IPS-18a (cell line): ENCODE measurements around the gene CHPF2.

Experiments
- H3K27ac ChIP-seq: one replicate; pipeline ENCODE4 v1.5.1; 2013; ENCODE audit warnings: low read length
- H3K27me3 ChIP-seq: one replicate; pipeline ENCODE4 v1.6.1; 2013; ENCODE audit warnings: mild to moderate bottlenecking, low read length; ENCODE audit not compliant: control insufficient read depth, insufficient read depth
- H3K36me3 ChIP-seq: one replicate; pipeline ENCODE4 v1.6.1; 2013; ENCODE audit warnings: low read depth, low read length; ENCODE audit not compliant: control insufficient read depth
- H3K4me1 ChIP-seq: one replicate; pipeline ENCODE4 v1.6.1; 2013; ENCODE audit warnings: low read depth, low read length; ENCODE audit not compliant: control insufficient read depth
- H3K4me3 ChIP-seq: one replicate; pipeline ENCODE4 v1.5.1; 2013; ENCODE audit warnings: low read length
- H3K9ac ChIP-seq: one replicate; pipeline ENCODE4 v1.6.1; 2013; ENCODE audit warnings: mild to moderate bottlenecking, low read length, moderate library complexity
- H3K9me3 ChIP-seq: one replicate; pipeline ENCODE4 v1.6.1; 2013; ENCODE audit warnings: low read depth, low read length; ENCODE audit not compliant: control insufficient read depth

CHPF2 gene

DNA sequence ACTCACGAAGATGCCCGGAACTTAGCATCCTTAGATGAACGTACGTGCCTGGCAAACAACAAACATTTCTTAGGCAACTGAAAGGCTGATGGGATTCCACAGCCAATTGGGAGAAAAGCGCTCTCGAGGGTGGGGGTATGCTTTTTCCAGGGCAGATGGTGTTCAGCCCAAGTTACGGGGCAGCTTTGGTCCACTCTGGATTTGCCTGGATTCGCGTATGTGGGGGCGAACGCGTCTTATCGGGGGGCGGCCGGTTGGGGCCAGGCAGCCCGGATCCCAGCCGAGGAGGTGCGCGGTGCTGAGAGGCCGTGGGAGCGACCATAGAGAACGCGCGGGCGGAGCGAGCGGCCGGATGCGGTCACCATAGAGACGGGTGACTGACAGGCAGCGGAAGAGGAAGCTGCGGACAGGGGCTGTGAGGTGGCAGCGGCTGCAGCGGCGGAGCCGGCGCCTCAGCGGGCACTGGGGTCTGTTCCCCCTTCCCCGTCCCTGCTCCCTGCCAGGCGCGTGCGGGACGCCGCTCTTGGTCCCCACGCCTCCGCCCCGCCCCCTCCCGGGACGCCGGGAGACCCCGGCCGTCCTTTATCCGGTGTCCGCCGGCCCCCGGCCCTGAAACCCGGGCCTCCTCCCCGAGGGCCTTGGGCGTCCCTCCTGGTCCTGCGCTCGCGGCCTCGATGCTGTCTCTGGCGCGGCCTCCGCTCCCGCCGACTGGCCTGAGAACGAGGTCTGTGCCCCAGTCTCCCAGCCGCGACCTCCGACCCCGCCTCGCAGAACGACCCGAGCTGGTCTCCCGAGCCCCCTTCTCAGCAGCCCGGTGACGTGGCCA, at the start of gene CHPF2:
Gene CHPF2 (plus strand): TSS at position 393 of the 826 bp plus-strand sequence. CDS start 1,529 bp downstream, outside the sequence.
- Histone ChIP-seq H3K36me3 (peaks cover 8% of the 10 kb centered on the region), H3K4me1 (peaks cover 14% of the 10 kb centered on the region), H3K9ac (peak within 1 kb of the TSS; percentile 68), H3K27ac (no peak within 1 kb of the TSS), H3K9me3 (no peaks in the 10 kb centered on the region), H3K27me3 (no peaks in the 10 kb centered on the region), H3K4me3 (peak within 1 kb of the TSS; percentile 84)

DNA sequence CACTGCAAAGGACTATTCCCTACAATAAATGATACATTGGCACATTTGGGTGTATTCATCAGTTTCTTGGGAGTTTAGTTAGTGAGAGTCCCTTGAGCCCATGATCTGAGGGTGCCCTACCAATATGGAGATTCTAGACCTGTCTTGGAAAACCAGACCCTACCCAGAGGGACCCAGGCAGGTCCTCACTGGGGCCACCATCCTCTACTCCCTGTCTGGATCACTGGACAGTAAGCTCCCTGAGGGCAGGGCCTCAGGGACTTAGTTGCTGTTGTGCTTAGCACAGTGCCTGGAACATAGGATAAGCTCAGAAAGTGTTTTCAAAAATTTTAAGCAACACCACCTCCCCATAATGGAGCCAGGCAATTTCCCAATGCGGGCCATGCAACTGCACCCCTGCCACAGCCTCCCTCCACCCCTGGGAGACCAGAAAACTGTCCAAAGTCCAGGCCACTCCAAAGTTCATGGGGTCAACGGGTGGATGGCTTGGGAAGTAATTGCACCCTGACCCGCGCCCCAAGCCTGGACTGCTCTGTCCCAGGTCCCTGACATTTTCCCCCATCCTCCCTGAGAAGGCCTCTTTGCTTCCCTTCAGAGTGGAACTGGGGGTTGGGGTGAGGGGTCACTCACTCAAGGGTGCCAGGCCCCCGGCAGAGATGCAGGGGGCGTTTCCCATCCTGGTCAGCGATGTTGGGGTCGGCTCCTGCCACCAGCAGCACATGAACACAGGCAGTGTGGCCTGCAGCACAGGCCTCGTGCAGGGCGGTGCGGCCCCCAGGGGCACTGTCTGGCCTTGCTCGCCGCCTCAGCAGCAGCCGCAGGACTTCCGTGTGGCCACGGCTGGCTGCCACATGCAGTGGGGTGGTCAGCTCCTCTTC, 46.3 kb upstream of the CHPF2 start:
- no peaks in the 10 kb centered on the region for H3K4me1 ChIP-seq
- no peak overlapping the region for H3K4me3 ChIP-seq
- H3K27ac ChIP-seq = no peak overlapping the region
- no peaks in the 10 kb centered on the region for H3K27me3 ChIP-seq
- no peaks in the 10 kb centered on the region for H3K36me3 ChIP-seq
- no peaks in the 10 kb centered on the region for H3K9me3 ChIP-seq
- no peak overlapping the region for H3K9ac ChIP-seq

- Histone ChIP-seq H3K4me3 (no peak within 1 kb of the TSS), H3K9me3 (no peaks in the 10 kb centered on the region), H3K9ac (no peak within 1 kb of the TSS), H3K27me3 (no peaks in the 10 kb centered on the region), H3K4me1 (no peaks in the 10 kb centered on the region), H3K36me3 (no peaks in the 10 kb centered on the region), H3K27ac (no peak within 1 kb of the TSS)
These were observed 45.5 kb upstream of the CHPF2 start, which contains the start of gene ASB10 for GRCh38 chr7:151186640-151187408. ASB10 (minus strand) TSS chr7:151187250; CDS start chr7:151187130, 120 bp downstream.

DNA sequence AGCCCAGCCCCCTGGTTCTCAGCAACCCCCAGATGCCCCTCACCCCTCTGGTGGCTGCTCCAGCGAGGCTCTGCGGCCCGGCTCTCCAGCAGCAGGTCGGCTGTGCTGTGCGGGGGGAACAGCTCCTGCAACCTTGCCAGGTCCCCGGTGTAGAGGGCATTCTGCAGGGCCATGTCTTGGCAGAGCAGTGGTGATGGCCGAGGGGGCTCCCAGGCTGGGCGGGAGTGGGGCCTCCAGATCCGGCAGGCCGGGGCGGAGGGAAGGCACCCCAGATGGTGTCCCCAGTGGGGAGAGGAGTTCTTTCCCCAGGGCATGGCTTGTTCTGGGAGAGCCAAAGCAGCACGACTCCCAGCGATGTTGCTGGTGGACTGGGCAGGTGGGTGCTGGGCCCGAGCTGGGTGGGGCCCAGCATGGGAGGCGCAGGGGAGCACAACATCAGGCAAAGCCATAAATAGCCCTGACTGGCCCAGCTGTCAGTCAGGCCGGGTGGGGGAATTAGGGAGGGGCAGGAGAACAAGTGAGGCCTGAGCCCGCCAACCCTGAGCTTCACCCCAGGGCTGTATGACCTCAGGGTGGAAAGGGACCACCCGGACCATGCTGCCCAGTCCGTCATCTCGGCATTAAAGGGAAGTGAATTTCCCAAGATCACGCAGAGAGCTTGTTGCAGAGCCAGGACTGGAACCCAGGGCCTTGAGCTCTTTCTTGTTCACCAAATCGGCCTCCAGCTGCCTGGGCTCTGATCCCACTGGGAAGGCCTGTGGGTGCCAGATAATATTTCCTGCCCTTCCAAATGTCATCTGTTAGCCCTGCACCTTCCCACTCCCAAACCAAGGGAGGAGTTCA, 44.7 kb upstream of the CHPF2 start:
- Histone ChIP-seq H3K4me3 (no peak overlapping the region), H3K4me1 (no peaks in the 10 kb centered on the region), H3K9ac (no peak overlapping the region), H3K27me3 (no peaks in the 10 kb centered on the region), H3K9me3 (no peaks in the 10 kb centered on the region), H3K27ac (no peak overlapping the region), H3K36me3 (no peaks in the 10 kb centered on the region)

DNA sequence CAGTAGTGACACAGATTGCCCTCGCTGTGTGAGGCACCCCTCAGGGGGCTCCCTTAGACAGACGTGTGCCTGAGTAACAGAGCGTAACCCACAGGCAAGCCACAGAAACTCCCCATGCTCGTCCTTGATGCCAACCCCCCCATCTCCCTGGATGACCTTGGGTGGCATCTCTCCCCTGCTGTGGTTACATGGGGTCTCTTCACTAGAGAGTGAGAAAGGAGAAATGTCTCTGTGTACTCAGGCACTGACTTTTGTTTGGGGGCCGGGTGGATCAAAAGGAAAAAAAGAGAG, 44.1 kb upstream of the CHPF2 start:
- Histone ChIP-seq H3K9me3 (no peaks in the 10 kb centered on the region), H3K9ac (no peak overlapping the region), H3K27me3 (no peaks in the 10 kb centered on the region), H3K4me3 (no peak overlapping the region), H3K36me3 (no peaks in the 10 kb centered on the region), H3K27ac (no peak overlapping the region), H3K4me1 (no peaks in the 10 kb centered on the region)

GRCh38 chr7:151189038-151189437, 43.2 kb upstream of the CHPF2 start:
- H3K9me3 ChIP-seq = no peaks in the 10 kb centered on the region
- H3K27me3 ChIP-seq = no peaks in the 10 kb centered on the region
- no peaks in the 10 kb centered on the region for H3K4me1 ChIP-seq
- no peak overlapping the region for H3K9ac ChIP-seq
- no peaks in the 10 kb centered on the region for H3K36me3 ChIP-seq
- H3K4me3 ChIP-seq = no peak overlapping the region
- H3K27ac ChIP-seq = no peak overlapping the region

DNA sequence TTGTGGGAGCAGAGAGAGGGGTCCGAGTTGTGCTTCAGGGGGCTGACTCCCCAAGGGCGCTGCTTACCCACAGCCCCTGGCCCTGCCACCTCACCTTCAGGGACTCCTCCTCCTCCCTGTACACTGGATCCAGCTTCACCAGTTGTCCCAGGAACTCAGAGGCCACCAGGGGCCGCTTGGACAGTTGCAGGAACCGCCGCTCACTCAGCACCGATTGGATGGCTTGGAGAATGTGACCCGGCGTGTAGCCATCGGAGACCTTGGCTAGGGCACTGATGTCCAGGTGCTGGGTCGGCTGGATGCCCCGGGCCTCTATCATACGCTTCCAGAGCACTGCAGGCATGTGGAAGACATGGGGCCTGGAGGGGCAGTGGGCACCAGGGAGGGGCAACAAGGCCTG, 40.7 kb upstream of the CHPF2 start:
- Histone ChIP-seq H3K27me3 (peaks cover 4% of the 10 kb centered on the region), H3K4me3 (no peak overlapping the region), H3K36me3 (no peaks in the 10 kb centered on the region), H3K4me1 (no peaks in the 10 kb centered on the region), H3K9ac (no peak overlapping the region), H3K9me3 (no peaks in the 10 kb centered on the region), H3K27ac (no peak overlapping the region)

- Histone ChIP-seq H3K4me1 (no peaks in the 10 kb centered on the region), H3K9me3 (no peaks in the 10 kb centered on the region), H3K4me3 (no peak overlapping the region), H3K9ac (no peak overlapping the region), H3K27me3 (peaks cover 4% of the 10 kb centered on the region), H3K36me3 (no peaks in the 10 kb centered on the region), H3K27ac (no peak overlapping the region)
These were observed 40.2 kb upstream of the CHPF2 start for GRCh38 chr7:151192002-151192539.

GRCh38 chr7:151193203-151193978, 38.9 kb upstream of the CHPF2 start:
- no peaks in the 10 kb centered on the region for H3K4me1 ChIP-seq
- peaks cover 4% of the 10 kb centered on the region for H3K27me3 ChIP-seq
- H3K27ac ChIP-seq = no peak overlapping the region
- H3K9me3 ChIP-seq = no peaks in the 10 kb centered on the region
- H3K9ac ChIP-seq = no peak overlapping the region
- no peak overlapping the region for H3K4me3 ChIP-seq
- no peaks in the 10 kb centered on the region for H3K36me3 ChIP-seq

DNA sequence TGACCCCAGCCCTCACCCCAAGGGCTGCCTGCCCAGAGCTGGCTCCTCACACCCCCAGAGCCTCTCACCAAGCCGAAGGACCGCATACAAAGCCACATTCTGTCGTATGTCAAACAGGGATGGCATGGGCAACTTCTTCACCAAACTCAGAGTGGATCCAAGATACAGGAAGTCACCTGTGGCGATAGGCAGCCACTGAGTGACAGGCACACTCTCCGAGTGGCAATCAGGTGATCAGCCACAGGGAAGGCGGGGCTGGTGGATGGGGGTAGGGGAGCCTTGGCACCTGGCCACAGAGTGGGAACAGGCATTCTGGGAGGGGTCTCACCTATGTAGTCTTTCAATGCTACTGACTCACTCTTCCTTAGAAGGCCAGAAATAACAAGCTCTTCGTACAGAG, 38.1 kb upstream of the CHPF2 start:
- H3K4me3 ChIP-seq = no peak overlapping the region
- H3K27ac ChIP-seq = no peak overlapping the region
- no peaks in the 10 kb centered on the region for H3K9me3 ChIP-seq
- peaks cover 4% of the 10 kb centered on the region for H3K27me3 ChIP-seq
- no peaks in the 10 kb centered on the region for H3K4me1 ChIP-seq
- no peaks in the 10 kb centered on the region for H3K36me3 ChIP-seq
- H3K9ac ChIP-seq = no peak overlapping the region
